NOMO-1 (cell line): ENCODE data around the gene TBCCD1.

Experiments
- DNase-seq, 2 experiments: peaks; one replicate each; lab custom pipeline; 2025; ENCODE audit not compliant: unreplicated experiment in 2 of 2; lab: John Stamatoyannopoulos, UW

Gene TBCCD1

DNA sequence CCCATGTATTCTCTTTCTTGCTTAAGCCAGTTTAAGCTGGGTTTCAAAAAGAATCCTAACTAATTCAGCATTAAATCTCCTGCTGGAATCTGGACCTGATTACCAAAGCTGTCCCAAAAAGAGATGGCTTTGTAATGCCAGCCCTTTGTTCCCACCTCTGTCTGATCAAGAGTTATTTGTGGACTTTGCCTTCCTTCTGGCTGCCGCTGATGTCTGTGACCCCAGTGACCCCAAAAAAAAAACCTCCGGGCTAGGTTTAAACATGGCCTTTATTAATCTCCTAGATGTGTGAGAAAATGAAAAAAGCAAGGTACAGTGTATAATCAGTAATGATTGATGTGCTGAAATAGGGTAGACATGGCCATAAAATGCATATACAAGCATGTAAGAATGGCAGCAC, 43.7 kb downstream of the TBCCD1 start:
- no peak for DNase-seq

DNA sequence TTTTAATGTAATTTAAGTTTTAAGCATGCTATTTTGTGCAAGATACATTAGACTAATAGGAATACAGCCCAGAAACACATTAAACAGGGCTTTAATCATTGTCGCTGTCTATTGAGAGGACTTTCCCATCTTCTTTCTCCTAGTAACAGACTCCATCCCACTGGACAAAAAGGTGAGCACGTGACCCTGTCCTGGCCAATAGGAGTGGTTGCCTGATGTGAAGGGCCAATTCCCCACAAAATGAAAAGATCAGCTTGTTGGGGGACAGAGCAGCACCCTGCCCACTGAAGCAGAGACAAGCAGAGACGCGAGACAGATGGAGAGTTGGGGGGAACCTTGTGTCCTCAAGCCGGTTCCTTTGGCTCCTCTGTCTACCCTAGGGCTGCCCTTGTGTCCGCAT, 44.1 kb downstream of the TBCCD1 start:
- no peak for DNase-seq

DNA sequence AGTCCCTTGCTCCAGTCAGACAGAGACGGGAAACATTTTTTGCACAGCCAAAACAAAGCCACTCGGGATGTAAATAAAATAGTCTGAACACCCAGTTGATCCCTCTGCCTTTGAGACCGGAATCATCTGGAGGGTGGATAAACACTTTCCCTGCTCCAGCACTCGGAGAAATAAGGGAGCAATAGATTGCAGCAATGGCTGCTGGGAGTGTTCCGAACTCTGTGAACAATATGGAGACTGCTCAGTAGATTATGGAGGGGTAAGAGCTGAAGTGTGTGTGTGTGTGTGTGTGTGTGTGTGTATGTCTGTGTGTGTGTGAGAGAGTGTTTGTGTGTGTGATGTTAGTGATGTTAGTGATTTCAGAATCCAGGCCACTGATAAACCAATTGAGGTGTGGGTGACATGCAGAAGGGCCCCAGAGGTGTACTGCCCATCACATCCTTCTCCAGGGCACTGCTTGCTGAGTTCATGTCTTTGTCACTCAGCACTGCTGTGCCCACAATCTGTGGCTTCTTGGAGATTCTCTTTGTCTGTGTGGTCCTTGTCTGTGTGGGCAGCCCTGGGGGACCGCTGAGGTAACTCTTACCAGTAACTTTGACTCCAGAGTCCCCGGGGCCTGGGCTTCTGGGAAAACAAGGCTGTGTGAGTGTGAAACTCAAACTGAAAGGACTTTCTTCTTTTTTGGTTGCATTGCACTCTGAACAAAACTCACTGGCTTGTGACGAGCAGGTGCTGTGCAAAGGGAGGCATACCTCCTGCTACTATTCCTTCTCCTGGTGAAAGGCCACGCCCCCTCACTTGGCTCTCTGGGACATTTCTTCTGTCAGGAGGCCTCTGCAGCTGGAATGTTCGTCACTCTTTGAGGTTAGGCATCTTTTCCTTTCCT, 45.9 kb downstream of the TBCCD1 start:
- no peak for DNase-seq

DNA sequence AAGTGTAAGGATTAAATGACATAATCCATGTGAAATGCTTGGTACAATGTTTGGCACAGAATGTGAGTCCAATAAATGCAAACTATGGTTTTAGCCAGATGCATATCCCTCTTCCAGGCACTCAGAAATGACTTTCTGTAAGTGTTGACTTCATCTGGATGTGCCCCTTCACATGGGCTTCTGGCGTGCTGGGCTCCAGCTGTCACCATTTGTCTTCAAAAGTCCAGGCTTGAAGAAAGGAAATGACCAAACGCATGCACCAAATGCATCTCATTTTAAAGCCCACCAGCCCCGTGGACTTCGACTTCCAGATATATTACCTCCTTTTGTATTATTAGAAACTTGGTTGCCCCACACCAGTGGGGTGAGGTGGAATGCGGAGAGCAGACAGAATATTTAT, 46.7 kb downstream of the TBCCD1 start:
- no peak for DNase-seq

DNA sequence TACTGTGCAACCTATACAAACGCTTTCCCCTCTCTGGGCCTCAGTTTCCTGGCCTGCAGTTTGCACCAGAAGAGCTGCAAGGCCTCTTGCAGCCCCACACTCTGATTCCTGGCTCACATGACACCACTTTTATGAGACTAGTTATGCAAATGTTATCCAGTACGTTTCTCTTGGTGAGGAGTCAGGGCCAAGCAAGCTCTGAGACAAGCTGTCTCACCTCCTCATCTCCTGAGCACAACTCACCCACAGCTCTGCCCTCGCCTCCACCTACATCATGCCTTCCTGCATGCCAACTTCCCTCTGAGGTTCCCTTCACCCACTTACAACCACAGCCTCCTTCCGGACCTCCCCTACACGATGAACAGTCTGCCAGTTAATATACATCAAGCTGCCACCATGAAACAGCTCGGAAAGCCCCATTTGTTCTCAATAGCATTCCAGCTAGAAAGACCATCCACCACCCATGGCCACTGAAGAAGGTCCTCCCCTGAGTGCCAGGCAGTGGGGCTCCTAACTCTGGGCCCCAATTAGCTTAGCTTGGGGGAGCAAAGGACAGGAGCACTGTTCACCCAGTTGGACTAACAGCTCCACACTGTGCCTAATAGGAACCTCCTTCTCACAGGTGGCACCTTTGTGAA, 48.0 kb downstream of the TBCCD1 start:
- peak; percentile 34 to 40 for DNase-seq

DNA sequence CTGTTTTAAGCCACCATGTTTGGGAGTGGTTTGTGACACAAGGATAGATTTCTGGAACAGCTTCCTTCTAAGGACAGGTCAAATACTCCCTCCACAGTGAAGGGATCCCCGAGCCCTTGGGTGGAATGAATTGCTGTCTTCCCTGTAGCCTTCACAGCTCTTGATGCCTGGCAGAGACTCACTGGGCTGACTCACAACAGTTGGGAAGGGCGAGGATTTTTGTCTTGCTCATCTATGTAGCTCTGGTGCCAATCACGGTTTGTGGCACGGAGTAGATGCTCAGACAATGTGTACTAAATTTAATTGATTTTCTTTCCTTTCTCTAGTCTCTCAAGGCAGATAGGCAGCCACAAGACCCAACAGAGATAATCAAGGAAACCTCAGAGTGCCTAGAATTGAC, 49.9 kb downstream of the TBCCD1 start:
- no peak for DNase-seq

DNA sequence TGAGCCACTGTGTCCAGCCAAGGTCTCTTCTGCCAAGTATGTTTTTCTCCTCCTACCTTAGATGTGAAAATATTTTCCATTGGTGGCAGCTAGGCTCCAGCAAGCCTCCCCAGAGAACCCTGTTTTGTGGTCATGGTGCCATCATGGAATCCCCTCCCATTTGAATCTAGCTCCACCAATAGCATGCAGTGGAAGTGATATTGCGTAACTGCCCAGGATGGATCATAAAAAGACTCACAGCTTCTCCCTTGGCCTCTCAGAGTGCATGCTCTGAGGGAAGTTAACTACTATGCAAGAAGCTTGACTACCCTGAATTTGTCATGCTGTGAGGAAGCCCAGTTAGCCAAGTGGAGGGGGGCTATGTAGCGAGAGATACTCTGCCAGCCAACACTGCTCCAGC, 50.5 kb downstream of the TBCCD1 start:
- DNase-seq = no peak

DNA sequence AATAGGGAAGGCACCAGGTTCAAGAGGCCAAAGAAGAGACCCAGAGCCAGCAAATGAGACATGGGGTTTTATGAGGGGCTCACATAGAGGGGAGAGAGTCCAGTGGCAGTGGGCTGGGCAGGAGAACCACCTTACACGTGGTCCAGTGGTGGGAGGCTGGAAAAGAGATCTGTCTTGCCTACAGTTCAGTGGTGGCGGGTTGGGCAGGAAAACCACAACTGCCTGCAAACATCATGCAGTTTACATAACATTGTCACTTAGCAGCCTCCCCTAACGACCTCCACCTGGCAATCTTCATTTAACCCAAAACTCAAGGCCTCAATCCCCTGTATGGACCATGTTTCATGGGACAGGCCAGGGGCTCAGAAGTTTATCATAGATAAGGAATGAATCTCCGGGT, 52.0 kb downstream of the TBCCD1 start:
- DNase-seq = peak; percentile 61 to 77

DNA sequence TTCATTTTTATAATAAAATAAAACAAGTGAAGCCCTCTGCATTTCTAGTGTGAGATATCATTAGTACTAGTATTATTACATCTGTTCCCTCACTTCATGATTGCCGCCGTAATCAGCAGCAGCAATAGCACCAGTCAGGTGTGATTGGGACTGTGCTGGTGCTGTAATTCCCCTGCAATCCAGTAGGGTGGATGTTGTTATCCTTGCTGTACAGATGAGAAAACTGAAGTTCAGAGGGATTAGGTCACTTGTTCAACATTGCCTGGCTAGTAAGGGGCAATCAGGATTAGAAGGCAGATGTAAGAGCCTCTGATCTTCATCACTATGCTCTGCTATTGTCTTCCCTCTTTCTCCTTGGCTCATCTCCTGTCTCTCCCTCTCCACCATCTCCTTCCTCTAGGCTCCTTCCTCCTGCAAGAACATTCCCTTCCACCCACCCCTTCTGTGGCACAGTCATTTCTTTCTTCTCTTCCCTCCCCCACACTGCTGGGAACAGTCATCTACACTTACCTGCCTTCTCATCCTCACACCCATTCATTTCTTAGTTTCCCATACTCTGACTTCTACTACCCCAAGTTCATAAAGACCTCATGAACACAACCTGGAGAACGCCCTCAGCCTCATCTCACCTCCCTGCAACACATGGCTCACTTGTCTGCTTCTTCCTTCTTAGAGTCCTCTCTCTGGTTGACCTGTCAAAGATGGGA, 52.7 kb downstream of the TBCCD1 start:
- DNase-seq = peak in 1 of 2 experiments; percentile 20

DNA sequence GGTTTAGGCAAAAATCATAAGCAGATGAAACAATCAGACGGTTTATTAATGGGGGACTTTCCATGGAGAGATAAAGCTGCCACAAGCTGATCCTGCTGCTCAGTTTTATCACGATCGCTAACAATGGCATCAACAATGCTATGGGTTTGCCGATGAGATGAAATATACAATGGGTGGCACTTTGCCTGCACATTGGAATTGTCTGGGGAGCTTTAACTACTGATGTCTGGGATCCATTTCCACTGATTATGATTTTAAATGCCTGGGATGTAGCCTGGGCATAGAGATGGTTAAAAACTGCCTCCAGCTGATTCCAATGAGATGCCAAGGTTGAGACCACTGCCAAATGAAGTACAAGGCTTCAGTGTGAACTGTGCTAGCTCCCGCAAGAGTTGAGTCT, 53.8 kb downstream of the TBCCD1 start:
- DNase-seq = no peak

DNA sequence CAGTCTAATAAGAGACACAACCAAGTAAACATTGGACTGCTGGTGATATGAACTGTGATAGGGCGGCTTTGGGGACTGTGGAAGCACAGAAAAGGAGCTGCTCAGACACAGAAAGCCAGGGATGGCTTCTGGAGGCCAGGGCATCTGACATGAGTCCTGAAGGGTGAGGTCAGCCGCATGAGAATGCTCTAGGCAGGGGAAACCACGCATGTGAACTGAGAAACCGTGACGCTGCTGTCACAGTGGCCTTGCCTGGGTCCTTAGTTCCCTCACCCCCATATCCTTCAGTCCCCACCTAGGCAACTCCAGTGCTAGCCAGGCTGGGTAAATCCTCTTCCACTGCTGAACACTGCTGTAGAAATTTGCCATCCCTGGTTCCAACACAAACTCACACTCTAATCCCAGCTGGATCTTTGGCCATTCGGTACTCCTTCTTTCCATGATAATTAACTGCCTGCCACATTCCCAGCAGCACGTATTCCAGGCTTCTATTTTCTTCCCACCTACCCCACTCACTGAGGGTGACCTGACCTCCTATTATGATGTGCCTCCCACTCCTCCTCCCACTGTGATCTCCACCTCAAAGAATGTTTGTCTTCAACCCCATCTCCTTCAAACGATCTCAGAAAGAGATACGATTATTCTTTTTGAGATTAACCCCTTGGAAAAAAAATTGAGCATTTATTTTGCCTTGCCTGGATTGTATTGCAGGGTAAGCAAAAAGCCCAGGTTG, 54.4 kb downstream of the TBCCD1 start:
- DNase-seq = no peak

DNA sequence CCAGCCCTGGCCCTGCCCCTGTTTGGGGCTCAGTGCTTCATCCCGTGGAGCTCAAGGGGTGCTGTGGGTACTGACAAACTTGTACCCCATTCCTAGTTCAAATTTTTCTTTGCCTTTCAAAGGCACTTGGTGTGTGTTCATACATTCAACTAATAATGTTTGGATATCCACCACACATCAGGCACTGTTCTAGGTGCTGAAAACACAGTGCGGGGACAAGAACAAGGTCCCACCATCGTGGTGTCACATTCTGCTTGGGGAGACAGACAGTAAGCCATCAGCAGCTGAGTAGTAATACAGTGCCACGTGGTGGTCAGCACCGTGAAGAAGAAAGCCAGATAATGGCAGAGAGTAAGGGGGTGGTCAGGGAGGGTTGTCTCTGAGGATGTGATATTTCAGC, 55.4 kb downstream of the TBCCD1 start:
- no peak for DNase-seq

DNA sequence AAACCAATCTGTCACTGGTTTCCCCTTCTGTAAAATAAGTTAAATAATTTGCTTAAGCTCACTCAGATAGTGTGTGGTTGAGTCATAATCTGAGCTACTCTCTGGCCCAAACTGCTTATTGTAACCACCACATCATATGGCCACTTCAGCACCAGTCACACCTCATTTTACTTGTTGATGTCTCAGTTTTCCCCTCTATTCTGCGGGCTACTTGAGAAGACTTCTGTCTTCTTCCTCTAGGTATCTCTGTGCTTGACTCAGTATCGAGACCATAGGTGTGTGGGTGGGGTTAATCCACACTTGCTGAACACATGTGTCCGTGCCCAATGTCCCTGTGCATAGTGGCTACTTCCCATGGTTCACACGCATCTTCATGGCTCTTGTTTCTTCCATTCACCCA, 55.9 kb downstream of the TBCCD1 start:
- DNase-seq = no peak

DNA sequence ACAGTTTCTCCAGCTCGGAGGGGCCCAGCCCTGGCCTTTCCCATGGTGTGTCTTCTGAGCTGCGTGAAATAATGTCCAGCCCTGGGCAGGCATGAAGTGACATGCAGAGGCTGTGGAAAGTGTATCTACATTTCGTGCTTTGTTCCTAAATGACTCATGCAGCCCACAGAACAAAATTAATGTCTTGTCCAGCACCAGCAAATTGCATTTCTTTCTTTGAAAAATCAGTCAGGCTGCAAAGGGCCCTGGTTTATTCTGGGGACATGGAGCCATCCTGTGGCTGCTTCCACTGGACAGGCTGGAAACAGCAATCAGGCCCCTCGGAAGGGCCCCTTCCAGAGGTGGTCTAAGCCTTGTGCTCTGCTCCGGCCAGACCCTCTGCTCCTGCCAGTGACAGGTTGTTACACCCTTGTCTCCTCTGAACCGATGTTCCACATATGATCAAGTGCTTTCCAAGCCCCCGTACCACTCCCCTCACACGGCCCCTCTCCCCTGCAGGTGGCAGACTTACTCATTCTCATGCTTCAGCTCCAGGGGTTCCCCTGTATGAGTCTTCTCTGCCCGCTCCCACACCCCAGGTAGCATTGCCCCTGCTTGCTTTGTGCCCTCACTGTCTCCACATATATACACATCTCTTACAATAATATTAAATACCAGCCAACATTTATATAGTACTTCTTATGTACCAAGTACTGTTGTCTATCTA, 56.6 kb downstream of the TBCCD1 start:
- DNase-seq = no peak

DNA sequence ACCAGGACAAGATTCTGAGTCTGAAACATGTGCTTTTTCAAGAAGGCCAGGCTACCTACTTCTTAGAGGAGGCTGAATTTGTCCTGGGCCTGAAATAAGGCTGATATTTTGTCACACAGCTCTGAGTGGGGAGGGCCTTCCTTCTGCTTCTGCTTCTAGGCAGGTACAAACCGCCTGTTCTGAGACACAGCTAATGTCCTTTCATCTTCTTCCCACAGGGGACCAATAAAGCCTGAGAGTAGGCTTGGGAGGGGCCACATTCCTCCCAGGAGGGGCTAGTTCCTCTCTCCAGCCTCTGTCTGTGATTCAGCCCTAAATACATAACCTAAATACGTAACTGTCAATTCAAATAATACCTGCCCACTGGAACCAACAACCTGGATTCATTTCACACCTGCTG, 57.7 kb downstream of the TBCCD1 start:
- peak; percentile 50 to 60 for DNase-seq

DNA sequence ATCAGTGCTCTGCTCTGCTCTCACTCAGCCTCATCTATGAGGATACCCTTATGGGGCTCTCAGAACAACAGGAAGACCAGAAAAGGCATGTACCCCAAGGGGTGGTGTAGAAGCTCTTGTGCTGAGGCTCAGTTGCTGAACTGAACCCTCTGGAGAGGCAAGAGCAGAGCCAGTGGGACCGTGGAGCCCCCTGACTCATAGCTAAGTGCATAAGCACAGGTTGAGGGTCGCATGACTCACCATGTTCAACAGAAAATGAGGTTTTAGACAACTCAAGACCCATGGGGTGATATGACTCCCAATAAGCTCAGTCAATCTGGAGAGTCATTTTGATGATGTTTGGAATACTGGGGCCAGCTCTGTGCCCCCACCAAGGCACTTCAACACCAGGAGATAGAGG, 60.3 kb downstream of the TBCCD1 start:
- DNase-seq = no peak

DNA sequence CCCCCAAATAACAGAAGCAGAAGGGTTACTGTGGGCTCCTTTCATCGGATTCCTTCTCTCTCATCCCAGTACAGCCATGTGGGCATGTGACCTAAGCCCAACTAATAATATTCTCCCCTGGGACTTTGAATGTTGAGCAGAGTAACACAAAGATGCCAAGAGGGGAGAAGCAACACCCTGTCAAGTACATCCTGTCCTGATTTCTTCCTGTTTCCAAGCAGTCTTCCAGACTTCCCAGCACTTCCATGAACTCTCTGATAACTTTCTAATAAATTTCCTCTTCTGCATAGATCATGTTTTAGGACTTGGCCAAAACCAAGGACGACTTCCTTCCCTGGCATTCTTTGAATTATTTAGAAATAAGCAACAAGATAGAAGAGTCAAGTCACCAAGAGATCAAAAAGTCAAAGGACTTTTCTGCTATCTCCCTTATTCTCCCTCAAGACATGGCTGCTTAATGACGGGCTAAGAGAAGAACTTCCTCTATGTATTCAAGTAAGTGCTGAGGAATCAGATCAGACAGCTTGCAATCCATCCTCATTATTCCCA, 60.9 kb downstream of the TBCCD1 start:
- no peak for DNase-seq

DNA sequence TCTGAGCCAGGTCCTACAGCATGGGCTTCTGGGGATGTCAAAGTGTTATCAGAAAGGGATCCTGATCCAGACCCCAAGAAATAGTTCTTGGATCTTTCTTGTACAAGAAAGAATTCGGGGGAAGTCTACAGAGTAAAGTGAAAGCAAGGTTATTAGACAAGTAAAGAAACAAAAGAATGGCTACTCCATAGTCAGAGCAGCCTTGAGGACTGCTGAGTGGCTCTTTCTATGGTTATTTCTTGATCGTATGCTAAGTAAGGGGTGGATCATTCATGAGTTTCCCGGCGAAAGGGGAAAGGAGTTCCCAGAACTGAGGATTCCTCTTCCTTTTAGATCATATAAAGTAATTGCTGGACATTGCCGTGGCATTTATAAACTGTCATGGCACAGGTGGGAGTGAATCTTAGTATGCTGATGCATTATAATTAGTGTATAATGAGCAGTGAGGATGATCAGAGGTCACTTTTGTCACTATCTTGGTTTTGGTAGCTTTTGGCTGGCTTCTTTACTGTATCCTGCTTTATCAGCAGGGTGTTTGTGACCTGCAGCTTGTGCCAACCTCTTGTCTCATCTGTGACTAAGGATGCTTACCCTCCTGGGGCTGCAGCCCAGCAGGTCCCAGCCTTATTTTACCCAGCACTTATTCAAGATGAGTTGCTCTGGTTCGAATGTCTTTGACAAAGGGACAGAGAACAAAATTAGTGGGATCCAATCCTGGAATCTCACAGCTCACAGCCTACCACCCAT, 64.0 kb downstream of the TBCCD1 start:
- DNase-seq = no peak

DNA sequence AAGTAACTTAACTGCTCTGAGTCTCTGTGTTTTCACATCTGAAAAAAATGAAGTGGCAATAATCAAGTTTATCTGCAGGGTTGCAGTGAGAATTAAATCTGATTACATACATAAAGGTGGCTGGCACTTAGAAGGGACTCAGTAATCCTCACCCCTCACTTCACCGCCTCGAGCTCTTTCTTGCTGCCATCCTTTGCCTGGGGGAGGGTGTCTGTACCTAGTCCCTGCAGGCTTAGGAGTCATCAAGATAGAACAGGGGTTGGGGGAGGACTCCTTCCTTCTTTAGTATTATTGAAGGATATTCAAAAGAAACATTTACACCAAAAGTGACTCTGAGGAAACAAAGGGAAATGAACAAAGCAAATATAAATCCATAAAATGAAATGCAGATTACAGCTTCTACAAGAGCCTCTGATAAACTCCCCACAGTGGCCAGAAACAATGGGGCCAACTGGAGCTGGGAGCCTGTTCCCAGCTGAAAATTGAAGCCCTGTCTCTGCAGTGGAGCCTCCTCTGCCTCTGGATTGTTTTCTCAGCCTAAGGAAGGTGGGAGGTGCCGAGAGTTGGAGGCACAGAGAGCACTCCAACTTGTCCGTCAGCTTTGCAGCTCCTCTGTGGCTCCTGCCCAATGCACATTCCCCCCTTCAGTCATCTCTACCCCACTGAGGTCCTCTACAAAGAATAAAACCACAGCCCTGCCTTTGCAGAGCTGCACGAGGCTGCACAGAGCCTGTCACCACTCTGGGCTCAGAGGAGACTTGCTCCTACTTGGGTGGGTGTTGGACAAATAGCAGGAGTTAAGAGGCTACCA, 64.8 kb downstream of the TBCCD1 start:
- no peak for DNase-seq
